Effector memory CD8-positive, alpha-beta T cell (primary cell): ENCODE data around the gene SLC22A12.

Experiments
- ATAC-seq: fragments of 150-1000 bp; cut with Tn5 transposase; replicated peaks from 2 replicates; pipeline ENCODE4 v1.10.0; 2021; ENCODE audit warnings: mild to moderate bottlenecking, moderate library complexity
- DNase-seq, 3 experiments: peaks; one replicate each; pipeline ENCODE4 v3.0.0; 2021
- H3K27ac Mint-ChIP-seq, 2 donors: one replicate each; pipeline ENCODE4 v1.8.0; 2022; ENCODE audit warnings: mild to moderate bottlenecking in 2 of 2, mixed read lengths in 2 of 2, moderate library complexity in 2 of 2
- H3K27me3 Mint-ChIP-seq, 2 donors: one replicate each; pipeline ENCODE4 v1.8.0; 2022; ENCODE audit warnings: mixed read lengths in 2 of 2
- H3K36me3 Mint-ChIP-seq: one replicate; pipeline ENCODE4 v1.8.0; 2022; ENCODE audit warnings: mild to moderate bottlenecking, moderate library complexity, mixed read lengths; ENCODE audit not compliant: insufficient read depth
- H3K4me1 Mint-ChIP-seq, 2 donors: one replicate each; pipeline ENCODE4 v1.8.0; 2022; ENCODE audit warnings: low read depth in 2 of 2, mixed read lengths in 2 of 2
- H3K4me3 Mint-ChIP-seq, 2 donors: one replicate each; pipeline ENCODE4 v1.8.0; 2022; ENCODE audit warnings: mild to moderate bottlenecking in 2 of 2, mixed read lengths in 2 of 2, moderate library complexity in 2 of 2
- H3K9me3 Mint-ChIP-seq, 2 donors: one replicate each; pipeline ENCODE4 v1.8.0; 2022; ENCODE audit warnings: mixed read lengths in 2 of 2

The SLC22A12 gene

GRCh38 chr11:64606796-64607380 lies 15.9 kb downstream of the SLC22A12 start:
- H3K27ac Mint-ChIP-seq: no peak overlapping the region
- no peaks in the 10 kb centered on the region for H3K9me3 Mint-ChIP-seq
- H3K4me3 Mint-ChIP-seq: no peak overlapping the region
- DNase-seq: no peak
- no peak for ATAC-seq
- peaks cover 0 to 6% of the 10 kb centered on the region in 2 donors for H3K4me1 Mint-ChIP-seq
- H3K27me3 Mint-ChIP-seq: peaks cover 8 to 34% of the 10 kb centered on the region in 2 donors
- no peaks in the 10 kb centered on the region for H3K36me3 Mint-ChIP-seq

DNA sequence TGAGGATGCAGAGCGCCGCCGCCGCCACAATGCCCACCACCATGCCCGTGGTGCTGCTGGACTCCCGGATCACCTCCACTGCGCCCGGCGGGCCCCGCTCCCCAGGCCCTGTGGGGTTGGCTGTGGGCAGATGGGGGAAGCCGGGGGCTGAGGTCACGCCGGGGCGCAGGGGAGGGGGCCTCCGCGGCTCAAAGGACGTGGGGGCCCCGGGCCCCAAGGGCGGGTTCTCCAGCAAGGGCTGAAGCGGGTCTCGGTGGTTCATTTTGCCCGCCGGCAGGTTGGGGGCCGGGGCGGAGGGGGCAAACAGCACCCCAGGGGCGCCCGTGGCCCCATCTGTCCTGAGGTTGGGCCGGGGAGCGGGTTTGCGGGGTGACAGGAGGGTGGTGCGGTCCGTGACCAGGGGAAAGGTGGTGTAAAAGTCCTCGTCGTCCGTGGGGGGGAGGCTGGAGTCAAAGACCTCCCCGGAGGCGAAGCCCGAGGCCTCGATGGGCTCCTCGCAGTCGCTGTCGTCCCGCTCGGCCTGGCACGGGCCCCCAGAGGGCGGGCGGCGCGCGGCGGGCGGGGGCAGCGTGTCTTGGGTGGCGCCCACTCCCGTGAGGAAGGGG lies 16.5 kb downstream of the SLC22A12 start:
- Mint-ChIP-seq H3K27me3 (peaks cover 8 to 29% of the 10 kb centered on the region in 2 donors), H3K27ac (no peak overlapping the region), H3K4me1 (peaks cover 0 to 6% of the 10 kb centered on the region in 2 donors), H3K9me3 (no peaks in the 10 kb centered on the region), H3K36me3 (no peaks in the 10 kb centered on the region), H3K4me3 (no peak overlapping the region)
- DNase-seq: no peak
- ATAC-seq: no peak

GRCh38 chr11:64608046-64608445 lies 17.0 kb downstream of the SLC22A12 start:
- Mint-ChIP-seq H3K4me1 (peaks cover 0 to 6% of the 10 kb centered on the region in 2 donors), H3K36me3 (no peaks in the 10 kb centered on the region), H3K4me3 (no peak overlapping the region), H3K27me3 (peaks cover 8 to 29% of the 10 kb centered on the region in 2 donors), H3K9me3 (no peaks in the 10 kb centered on the region), H3K27ac (no peak overlapping the region)
- ATAC-seq: no peak
- DNase-seq: no peak

GRCh38 chr11:64608636-64609035 lies 17.6 kb downstream of the SLC22A12 start:
- ATAC-seq (no peak), DNase-seq (no peak)
- H3K27ac Mint-ChIP-seq: no peak overlapping the region
- peaks cover 8 to 23% of the 10 kb centered on the region in 2 donors for H3K27me3 Mint-ChIP-seq
- H3K36me3 Mint-ChIP-seq: no peaks in the 10 kb centered on the region
- H3K4me1 Mint-ChIP-seq: peaks cover 0 to 6% of the 10 kb centered on the region in 2 donors
- no peaks in the 10 kb centered on the region for H3K9me3 Mint-ChIP-seq
- no peak overlapping the region for H3K4me3 Mint-ChIP-seq

DNA sequence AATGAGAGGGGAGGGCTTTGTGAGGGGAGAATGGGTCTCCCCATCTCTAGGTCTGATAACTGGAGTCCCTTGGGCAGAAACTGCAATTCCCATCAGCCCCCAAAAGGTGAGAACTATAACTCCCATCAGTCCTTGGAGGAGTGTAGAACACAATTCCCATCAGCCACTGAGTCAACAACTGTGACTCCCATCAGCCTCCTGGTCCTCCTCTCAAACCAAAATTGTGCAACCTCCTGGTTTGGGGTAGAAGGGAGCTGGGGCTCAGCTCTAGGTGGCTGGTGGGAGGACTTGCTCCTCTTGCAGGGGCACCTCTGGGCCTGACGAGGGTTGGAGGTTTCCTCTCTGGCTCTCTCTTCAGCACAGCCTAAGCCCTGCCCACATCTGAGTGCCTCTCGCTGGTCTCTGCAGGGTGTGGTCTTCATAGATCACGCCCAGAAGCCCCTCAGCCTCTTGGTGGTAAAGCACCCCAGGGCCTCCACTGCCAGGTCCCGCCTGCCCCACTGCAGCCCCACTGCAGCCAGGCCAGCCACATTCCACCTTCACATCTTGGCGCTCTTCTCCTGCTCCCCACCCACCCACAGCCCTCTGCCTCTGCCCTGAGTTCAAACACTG lies 18.5 kb downstream of the SLC22A12 start:
- Mint-ChIP-seq H3K4me1 (peaks cover 0 to 6% of the 10 kb centered on the region in 2 donors), H3K4me3 (no peak overlapping the region), H3K27ac (peak overlapping the region in 1 of 2 donors; percentile 66), H3K36me3 (no peaks in the 10 kb centered on the region), H3K9me3 (no peaks in the 10 kb centered on the region), H3K27me3 (peaks cover 4 to 14% of the 10 kb centered on the region in 2 donors)
- DNase-seq (no peak), ATAC-seq (no peak)

- DNase-seq: no peak
- ATAC-seq: no peak
- no peaks in the 10 kb centered on the region for H3K9me3 Mint-ChIP-seq
- peaks cover 0 to 6% of the 10 kb centered on the region in 2 donors for H3K4me1 Mint-ChIP-seq
- peaks cover 0 to 3% of the 10 kb centered on the region in 2 donors for H3K27me3 Mint-ChIP-seq
- no peak overlapping the region for H3K27ac Mint-ChIP-seq
- no peak overlapping the region for H3K4me3 Mint-ChIP-seq
- H3K36me3 Mint-ChIP-seq: no peaks in the 10 kb centered on the region
Observed at GRCh38 chr11:64610596-64610995, 19.6 kb downstream of the SLC22A12 start.

DNA sequence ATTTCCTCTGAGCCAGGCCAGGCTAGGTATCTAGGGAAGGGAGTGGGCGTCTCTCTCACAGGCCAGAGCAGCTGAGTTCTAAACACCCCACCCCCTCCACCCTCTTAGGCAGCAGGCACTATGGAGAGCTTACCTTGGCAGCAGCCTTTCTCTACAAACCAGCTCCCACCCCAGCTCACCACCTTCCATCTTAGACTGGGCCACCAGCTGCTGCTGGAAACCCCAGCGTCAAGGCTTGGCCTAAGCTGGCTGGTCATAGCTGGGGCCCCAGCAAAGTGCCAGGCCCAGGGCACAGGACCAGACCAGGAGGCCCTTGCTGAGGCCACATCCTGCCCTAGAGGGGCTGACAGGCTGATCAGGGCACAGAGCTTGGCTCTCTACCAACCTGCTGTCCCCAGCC lies 20.2 kb downstream of the SLC22A12 start:
- no peak overlapping the region for H3K27ac Mint-ChIP-seq
- H3K4me1 Mint-ChIP-seq: peaks cover 0 to 6% of the 10 kb centered on the region in 2 donors
- H3K9me3 Mint-ChIP-seq: no peaks in the 10 kb centered on the region
- no peak overlapping the region for H3K4me3 Mint-ChIP-seq
- DNase-seq (no peak), ATAC-seq (no peak)
- H3K36me3 Mint-ChIP-seq: no peaks in the 10 kb centered on the region
- no peaks in the 10 kb centered on the region for H3K27me3 Mint-ChIP-seq

GRCh38 chr11:64611869-64612646 lies 21.0 kb downstream of the SLC22A12 start:
- no peaks in the 10 kb centered on the region for H3K27me3 Mint-ChIP-seq
- peaks cover 0 to 6% of the 10 kb centered on the region in 2 donors for H3K4me1 Mint-ChIP-seq
- ATAC-seq (no peak), DNase-seq (no peak)
- H3K36me3 Mint-ChIP-seq: no peaks in the 10 kb centered on the region
- H3K27ac Mint-ChIP-seq: no peak overlapping the region
- H3K9me3 Mint-ChIP-seq: no peaks in the 10 kb centered on the region
- H3K4me3 Mint-ChIP-seq: no peak overlapping the region

DNA sequence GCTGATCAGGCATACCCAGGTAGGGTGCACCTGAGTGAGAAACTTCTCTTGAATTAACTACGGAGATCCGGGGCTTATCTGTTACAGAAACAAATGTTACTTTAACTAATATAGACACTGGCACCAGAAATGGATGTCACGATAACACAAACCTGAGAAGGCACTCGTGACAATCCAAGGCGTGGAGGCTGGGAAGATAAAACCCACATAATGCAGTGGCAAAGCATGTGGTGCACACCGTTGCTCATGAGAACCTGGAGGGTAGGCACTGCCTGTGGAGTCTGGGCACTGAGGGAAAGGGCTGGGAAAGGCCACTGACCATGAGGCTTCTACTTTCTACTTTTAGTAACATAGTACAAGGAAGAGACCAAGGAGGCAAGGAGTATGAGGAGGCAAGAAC lies 22.6 kb downstream of the SLC22A12 start:
- no peak overlapping the region for H3K4me3 Mint-ChIP-seq
- H3K9me3 Mint-ChIP-seq: no peaks in the 10 kb centered on the region
- ATAC-seq (no peak), DNase-seq (no peak)
- no peak overlapping the region for H3K27ac Mint-ChIP-seq
- peaks cover 0 to 6% of the 10 kb centered on the region in 2 donors for H3K4me1 Mint-ChIP-seq
- no peaks in the 10 kb centered on the region for H3K27me3 Mint-ChIP-seq
- no peaks in the 10 kb centered on the region for H3K36me3 Mint-ChIP-seq

DNA sequence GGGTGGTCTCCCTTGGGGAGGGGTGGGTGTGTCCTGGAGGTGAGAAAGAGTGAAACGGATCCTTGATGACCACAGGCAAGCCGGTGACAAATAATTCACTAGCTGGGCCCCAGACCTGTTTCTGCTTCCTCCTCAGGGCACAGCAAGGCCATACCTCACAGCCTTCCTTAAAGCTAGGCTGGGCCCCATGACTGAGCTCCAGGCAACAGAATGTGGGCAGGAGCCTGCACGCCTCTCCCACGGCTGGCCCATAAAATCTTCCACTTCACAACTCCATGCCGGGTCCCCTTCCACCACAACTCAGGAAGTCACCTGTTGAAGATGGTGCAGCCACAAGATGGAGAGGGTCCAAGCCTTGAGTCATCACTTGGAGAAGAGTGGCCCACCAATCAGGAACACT lies 23.9 kb downstream of the SLC22A12 start:
- Mint-ChIP-seq H3K27ac (no peak overlapping the region), H3K4me3 (no peak overlapping the region), H3K4me1 (peaks cover 0 to 7% of the 10 kb centered on the region in 2 donors), H3K9me3 (no peaks in the 10 kb centered on the region), H3K27me3 (no peaks in the 10 kb centered on the region), H3K36me3 (no peaks in the 10 kb centered on the region)
- no peak for DNase-seq
- no peak for ATAC-seq

GRCh38 chr11:64616817-64617216 lies 25.8 kb downstream of the SLC22A12 start:
- Mint-ChIP-seq H3K27me3 (no peaks in the 10 kb centered on the region), H3K4me3 (no peak overlapping the region), H3K36me3 (no peaks in the 10 kb centered on the region), H3K27ac (no peak overlapping the region), H3K9me3 (no peaks in the 10 kb centered on the region), H3K4me1 (peaks cover 0 to 2% of the 10 kb centered on the region in 2 donors)
- no peak for ATAC-seq
- DNase-seq: no peak

GRCh38 chr11:64619196-64619595 lies 28.2 kb downstream of the SLC22A12 start:
- ATAC-seq (no peak), DNase-seq (no peak)
- Mint-ChIP-seq H3K27ac (no peak overlapping the region), H3K27me3 (no peaks in the 10 kb centered on the region), H3K9me3 (no peaks in the 10 kb centered on the region), H3K4me3 (no peak overlapping the region), H3K36me3 (no peaks in the 10 kb centered on the region), H3K4me1 (peaks cover 0 to 2% of the 10 kb centered on the region in 2 donors)

DNA sequence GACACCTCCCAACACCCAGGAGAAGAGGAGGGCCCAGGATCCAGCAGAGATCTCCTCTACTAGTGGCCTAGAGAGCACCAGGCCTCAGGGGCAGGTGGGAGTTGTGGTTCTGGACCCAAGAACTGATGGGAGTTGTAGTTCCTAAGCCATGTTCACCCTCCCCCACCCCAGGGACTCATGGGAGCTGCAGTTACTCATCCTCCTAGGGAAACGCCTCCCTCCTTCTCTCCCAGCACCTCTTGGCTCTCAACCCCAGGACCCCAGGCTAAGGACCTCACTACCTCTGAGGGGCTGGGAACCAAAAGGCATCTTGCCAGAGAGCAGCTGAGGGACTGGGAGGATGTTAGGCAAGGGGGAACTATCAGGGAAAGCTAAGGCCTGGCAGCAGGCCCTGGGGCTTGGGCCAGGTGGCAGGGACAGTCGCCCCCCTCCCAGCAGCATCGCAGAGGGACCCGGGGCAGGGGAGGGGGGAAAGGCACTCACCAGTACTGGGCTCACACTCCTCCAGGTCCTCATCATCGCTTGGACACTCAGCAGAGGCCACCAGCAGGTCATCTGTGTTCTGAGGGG lies 28.9 kb downstream of the SLC22A12 start:
- Mint-ChIP-seq H3K36me3 (no peaks in the 10 kb centered on the region), H3K27me3 (no peaks in the 10 kb centered on the region), H3K27ac (no peak overlapping the region), H3K4me3 (no peak overlapping the region), H3K4me1 (peaks cover 0 to 2% of the 10 kb centered on the region in 2 donors), H3K9me3 (no peaks in the 10 kb centered on the region)
- DNase-seq: no peak
- no peak for ATAC-seq
